Tibial nerve (tissue), 4 donors: ENCODE measurements around the gene CRY1. TPM values are rescaled to one million over a fixed set of nuclear protein-coding genes. Genes with fewer than 3 reads are reported as not detected.
A peak's percentile ranks its signal among the peaks of the same experiment; 100 is the strongest.

ENCODE experiments used
- DNase-seq, 2 donors: peaks; one replicate each; pipeline ENCODE4 v3.0.0-alpha.2; 2019; ENCODE audit warnings: low spot score in 2 of 2
- H3K27ac ChIP-seq, 4 donors: fragments of 200-600 bp; sonication (generic) in 3 of 4; one replicate each; pipeline ENCODE4 v1.5.1; 2017 to 2019; ENCODE audit warnings: mild to moderate bottlenecking in 1 of 4
- H3K27me3 ChIP-seq, 2 donors: fragments of 200-600 bp; sonication (generic) in 1 of 2; one replicate each; pipeline versions ENCODE4 v1.5.1 to v1.6.0; 2017 to 2019
- H3K36me3 ChIP-seq, 3 donors: fragments of 200-600 bp; sonication (generic); one replicate each; pipeline ENCODE4 v1.5.1; 2018 to 2019
- H3K4me1 ChIP-seq, 4 donors: fragments of 200-600 bp; sonication (generic) in 3 of 4; one replicate each; pipeline ENCODE4 v1.5.1; 2017 to 2019
- H3K4me3 ChIP-seq, 4 donors: fragments of 200-600 bp; sonication (generic) in 3 of 4; one replicate each; pipeline ENCODE4 v1.5.1; 2017 to 2019; ENCODE audit warnings: mild to moderate bottlenecking in 1 of 4, moderate library complexity in 1 of 4
- H3K9me3 ChIP-seq, 4 donors: fragments of 200-600 bp; sonication (generic) in 3 of 4; one replicate each; pipeline ENCODE4 v1.5.1; 2017 to 2019
- EP300 ChIP-seq, 2 donors: sonication (generic); formaldehyde crosslinking; IDR thresholded peaks; one replicate each; pipeline ENCODE4 v1.6.1; 2017; ENCODE audit warnings: antibody characterized with exemption in 2 of 2, mild to moderate bottlenecking in 1 of 2
- POLR2A ChIP-seq, 2 donors: fragments of 450-650 bp; IDR thresholded peaks; one replicate each; pipeline ENCODE4 v1.6.1; 2017; ENCODE audit warnings: antibody characterized with exemption in 2 of 2, mild to moderate bottlenecking in 2 of 2, moderate library complexity in 2 of 2
- WGBS, 2 donors: methylation state at CpG; one replicate each; pipeline ENCODE4 v1.1.5; 2018; 5-methylcytosine and 5-hydroxymethylcytosine counted together
- total RNA-seq, 4 donors: library from RNA; depleted of rRNA; stranded (reverse); fragments of >200 nt; gene quantifications; one replicate each; pipeline ENCODE4 v1.1.0, GENCODE V29; 2016
- TF ChIP-seq, protein P1 (sequence below), 5 experiments: fragments of 200-600 bp in 3 of 5; fragments of 450-650 bp in 2 of 5; sonication (generic) in 3 of 5; IDR thresholded peaks; one replicate each; pipeline ENCODE4 v1.5.1; 2016 to 2019; ENCODE audit warnings: antibody characterized with exemption in 5 of 5, mild to moderate bottlenecking in 3 of 5, moderate library complexity in 2 of 5

The CRY1 gene
- total RNA-seq, 4 donors from 2014 or later = 16.3 to 36.3 (median 24.4) TPM

GRCh38 chr12:107094183-107094448, 767 bp upstream of the CRY1 start:
- no peaks in the 10 kb centered on the region for H3K36me3 ChIP-seq

DNA sequence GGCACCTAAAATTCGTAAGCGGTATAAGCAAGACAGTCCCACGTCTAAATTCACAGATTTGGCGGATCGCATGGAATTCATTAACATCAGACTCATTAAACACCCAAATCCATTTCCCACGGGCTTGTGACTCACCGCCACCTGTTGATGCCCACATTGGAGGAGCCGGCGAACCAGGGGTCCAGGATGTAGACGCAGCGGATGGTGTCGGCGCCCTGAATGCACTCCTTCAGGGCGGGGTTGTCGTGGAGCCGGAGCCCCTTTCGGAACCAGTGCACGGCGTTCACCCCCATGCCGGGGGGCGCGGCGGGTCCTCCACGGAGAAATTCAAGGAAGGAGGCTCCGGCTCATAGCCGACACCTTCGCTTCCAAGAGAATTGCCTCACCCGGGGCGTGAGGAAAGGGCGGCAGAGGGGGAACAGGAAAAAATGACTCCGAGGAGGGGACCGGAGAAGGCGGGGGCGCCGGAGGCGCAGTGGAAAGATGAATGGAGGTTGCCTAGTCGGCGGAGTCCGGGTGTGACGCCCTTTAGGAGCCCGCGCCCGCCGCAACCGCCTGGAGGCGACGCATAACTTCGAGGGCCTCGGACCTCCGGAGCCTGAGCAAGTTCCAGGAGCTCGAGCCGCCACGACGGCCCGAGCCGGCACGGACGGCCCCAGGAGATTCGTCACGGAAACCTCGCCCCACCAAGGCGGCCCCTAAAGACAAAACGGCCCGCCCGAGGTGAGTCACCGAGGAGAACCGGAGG, 506 bp downstream of the CRY1 start:
- peaks cover 0 to 36% (median 14%) of the 10 kb centered on the region in 4 donors for H3K4me1 ChIP-seq
- DNase-seq = peak; percentile 19 to 25
- peak overlapping the region; percentile 93 to 100 (median 98) for H3K27ac ChIP-seq
- peak overlapping the region; percentile 71 to 99 (median 87) for H3K4me3 ChIP-seq
- TF ChIP-seq, protein P1, sequence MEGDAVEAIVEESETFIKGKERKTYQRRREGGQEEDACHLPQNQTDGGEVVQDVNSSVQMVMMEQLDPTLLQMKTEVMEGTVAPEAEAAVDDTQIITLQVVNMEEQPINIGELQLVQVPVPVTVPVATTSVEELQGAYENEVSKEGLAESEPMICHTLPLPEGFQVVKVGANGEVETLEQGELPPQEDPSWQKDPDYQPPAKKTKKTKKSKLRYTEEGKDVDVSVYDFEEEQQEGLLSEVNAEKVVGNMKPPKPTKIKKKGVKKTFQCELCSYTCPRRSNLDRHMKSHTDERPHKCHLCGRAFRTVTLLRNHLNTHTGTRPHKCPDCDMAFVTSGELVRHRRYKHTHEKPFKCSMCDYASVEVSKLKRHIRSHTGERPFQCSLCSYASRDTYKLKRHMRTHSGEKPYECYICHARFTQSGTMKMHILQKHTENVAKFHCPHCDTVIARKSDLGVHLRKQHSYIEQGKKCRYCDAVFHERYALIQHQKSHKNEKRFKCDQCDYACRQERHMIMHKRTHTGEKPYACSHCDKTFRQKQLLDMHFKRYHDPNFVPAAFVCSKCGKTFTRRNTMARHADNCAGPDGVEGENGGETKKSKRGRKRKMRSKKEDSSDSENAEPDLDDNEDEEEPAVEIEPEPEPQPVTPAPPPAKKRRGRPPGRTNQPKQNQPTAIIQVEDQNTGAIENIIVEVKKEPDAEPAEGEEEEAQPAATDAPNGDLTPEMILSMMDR (IDR thresholded peaks at IDR 0.05) = no peak
- TF ChIP-seq EP300 (IDR thresholded peaks at IDR 0.05) = no peak
- no peak for TF ChIP-seq POLR2A (IDR thresholded peaks at IDR 0.05)
- H3K9me3 ChIP-seq = no peaks in the 10 kb centered on the region
- 0 to 1% methylated on average over 48 to 50 of the region's 67 CpGs for WGBS, 2 donors
- no peaks in the 10 kb centered on the region for H3K27me3 ChIP-seq
- no peaks in the 10 kb centered on the region for H3K36me3 ChIP-seq

More at GRCh38 chr12:107094183-107094448, 767 bp upstream of the CRY1 start:
- Histone ChIP-seq H3K4me3 (peak overlapping the region; percentile 71 to 99 (median 87)), H3K9me3 (no peaks in the 10 kb centered on the region), H3K27ac (peak overlapping the region; percentile 93 to 100 (median 98)), H3K4me1 (peaks cover 0 to 36% (median 14%) of the 10 kb centered on the region in 4 donors), H3K27me3 (no peaks in the 10 kb centered on the region)
- DNase-seq = no peak
- TF ChIP-seq, protein P1 (IDR thresholded peaks at IDR 0.05) = no peak
- TF ChIP-seq EP300 (IDR thresholded peaks at IDR 0.05) = no peak
- no peak for TF ChIP-seq POLR2A (IDR thresholded peaks at IDR 0.05)
- WGBS, 2 donors = 3 to 6% methylated on average over 6 of the region's 6 CpGs

DNA sequence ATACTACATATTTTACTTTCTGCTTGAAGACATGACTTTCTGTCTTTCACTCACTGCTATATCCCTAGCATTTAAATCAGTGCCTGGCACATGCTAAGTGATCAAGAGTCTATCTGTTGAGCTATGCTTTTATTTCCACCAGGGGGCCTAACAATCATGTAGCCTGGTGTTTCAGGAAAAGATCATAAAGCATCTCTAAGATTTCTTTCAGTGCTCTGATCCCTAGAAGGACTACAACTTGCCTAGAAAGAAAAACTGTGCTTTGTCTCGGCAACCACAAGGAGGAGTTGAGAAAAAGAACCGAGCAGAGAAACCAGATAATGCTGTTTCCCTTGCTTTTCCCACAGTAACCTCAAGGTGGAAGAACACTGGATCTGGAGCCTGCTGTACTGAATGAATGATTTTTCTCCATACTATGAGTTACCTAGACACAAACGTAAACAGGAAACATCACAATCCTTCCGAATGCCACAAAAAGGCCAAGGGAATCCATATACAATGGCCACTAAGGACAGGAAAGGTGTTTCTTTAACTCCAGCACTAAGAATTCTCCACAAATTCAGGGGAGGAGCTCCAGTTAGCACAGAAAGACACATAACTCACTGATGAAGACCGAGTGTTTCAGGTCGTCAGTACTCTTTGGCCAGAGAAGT, 1.2 kb downstream of the CRY1 start:
- Histone ChIP-seq H3K36me3 (peaks cover 0 to 4% (median 0%) of the 10 kb centered on the region in 3 donors), H3K9me3 (no peaks in the 10 kb centered on the region), H3K4me1 (peaks cover 0 to 36% (median 14%) of the 10 kb centered on the region in 4 donors), H3K27ac (peak overlapping the region; percentile 93 to 100 (median 98)), H3K4me3 (peak overlapping the region; percentile 71 to 99 (median 87)), H3K27me3 (no peaks in the 10 kb centered on the region)
- TF ChIP-seq POLR2A (IDR thresholded peaks at IDR 0.05) = no peak
- TF ChIP-seq, protein P1 (IDR thresholded peaks at IDR 0.05) = peak; percentile 55 to 86 (median 72)
- TF ChIP-seq EP300 (IDR thresholded peaks at IDR 0.05) = peak in 1 of 2 donors; percentile 32
- WGBS, 2 donors = 0 to 2% methylated on average over 6 of the region's 6 CpGs
- peak in 1 of 2 donors; percentile 48 for DNase-seq

- Histone ChIP-seq H3K4me1 (peaks cover 0 to 36% (median 14%) of the 10 kb centered on the region in 4 donors), H3K27ac (peak overlapping the region in 2 of 4 donors; percentile 97 to 100), H3K36me3 (peaks cover 0 to 5% (median 0%) of the 10 kb centered on the region in 3 donors), H3K4me3 (peak overlapping the region in 2 of 4 donors; percentile 71 to 99), H3K9me3 (no peaks in the 10 kb centered on the region), H3K27me3 (no peaks in the 10 kb centered on the region)
- no peak for TF ChIP-seq EP300 (IDR thresholded peaks at IDR 0.05)
- no peak for TF ChIP-seq POLR2A (IDR thresholded peaks at IDR 0.05)
- TF ChIP-seq, protein P1 (IDR thresholded peaks at IDR 0.05) = no peak
- peak in 1 of 2 donors; percentile 16 for DNase-seq
- 10 to 12% methylated on average over 4 of the region's 4 CpGs for WGBS, 2 donors
Measured at GRCh38 chr12:107091381-107091780, 2.0 kb downstream of the CRY1 start.

- Histone ChIP-seq H3K36me3 (peaks cover 0 to 8% (median 0%) of the 10 kb centered on the region in 3 donors), H3K4me3 (no peak overlapping the region), H3K27ac (no peak overlapping the region), H3K4me1 (peaks cover 0 to 36% (median 14%) of the 10 kb centered on the region in 4 donors), H3K27me3 (no peaks in the 10 kb centered on the region), H3K9me3 (no peaks in the 10 kb centered on the region)
- DNase-seq = no peak
- TF ChIP-seq, protein P1 (IDR thresholded peaks at IDR 0.05) = no peak
- no peak for TF ChIP-seq POLR2A (IDR thresholded peaks at IDR 0.05)
- TF ChIP-seq EP300 (IDR thresholded peaks at IDR 0.05) = no peak
- whole genome bisulfite sequencing, 2 donors = 91 to 94% methylated on average over 2 of the region's 2 CpGs
Measured at GRCh38 chr12:107090711-107091110, 2.6 kb downstream of the CRY1 start.
